Right lobe of liver (tissue), 6 donors: Measurements from ENCODE around the gene SST. TPM values are rescaled to one million over a fixed set of nuclear protein-coding genes. Genes with fewer than 3 reads are reported as not detected.
A peak's percentile ranks its signal among the peaks of the same experiment; 100 is the strongest.

Experiments used
- ATAC-seq, 4 donors: fragments of 200-7000 bp; cut with Tn5 transposase; one replicate each; pipeline ENCODE4 v1.9.1; 2020; ENCODE audit warnings: mild to moderate bottlenecking in 4 of 4, moderate library complexity in 4 of 4
- DNase-seq, 3 donors: peaks; one replicate each; pipeline ENCODE4 v3.0.0-alpha.2; 2020
- H3K27ac ChIP-seq, 3 donors: fragments of 200-600 bp; one replicate each; pipeline ENCODE4 v1.8.0; 2022
- H3K27me3 ChIP-seq, 2 donors: fragments of 200-600 bp; one replicate each; pipeline ENCODE4 v1.8.0; 2022
- H3K36me3 ChIP-seq, 4 donors: fragments of 200-600 bp; sonication (generic) in 1 of 4; one replicate each; pipeline versions ENCODE4 v1.5.1 to v1.8.0; 2017 to 2022; ENCODE audit warnings: control low read depth in 1 of 4
- H3K4me1 ChIP-seq, 4 donors: fragments of 200-600 bp; sonication (generic) in 1 of 4; one replicate each; pipeline versions ENCODE4 v1.5.1 to v1.8.0; 2017 to 2022; ENCODE audit warnings: control low read depth in 1 of 4
- H3K4me3 ChIP-seq, 3 donors: fragments of 200-600 bp; one replicate each; pipeline ENCODE4 v1.8.0; 2022
- H3K9me3 ChIP-seq, 4 donors: fragments of 200-600 bp; sonication (generic) in 1 of 4; one replicate each; pipeline versions ENCODE4 v1.5.1 to v1.8.0; 2017 to 2022; ENCODE audit warnings: control low read depth in 1 of 4
- CTCF ChIP-seq, 4 donors: fragments of 200-600 bp in 3 of 4; fragments of 450-650 bp in 1 of 4; IDR thresholded peaks; one replicate each; pipeline versions ENCODE4 v1.5.1 to v1.8.0; 2016 to 2022; ENCODE audit warnings: antibody characterized with exemption in 4 of 4, mild to moderate bottlenecking in 2 of 4
- POLR2A ChIP-seq: fragments of 450-650 bp; IDR thresholded peaks from one replicate; pipeline ENCODE4 v1.6.1; 2017; ENCODE audit warnings: antibody characterized with exemption, mild to moderate bottlenecking
- WGBS: methylation state at CpG from one replicate; pipeline ENCODE4 v1.1.6; 2018; ENCODE audit warnings: low coverage, low lambda C conversion rate; ENCODE audit not compliant: insufficient coverage; ENCODE audit errors: missing lambda C conversion rate; 5-methylcytosine and 5-hydroxymethylcytosine counted together
- intact Hi-C, 2 donors: fragments of 100-400 bp; cut with DNase I; formaldehyde crosslinking; loops; one replicate each; pipeline versions ENCODE4 v1.11.2 to v1.14.1; 2022
- total RNA-seq, 6 experiments: library from RNA; depleted of rRNA in 2 of 6; stranded (reverse); fragments of >200 nt in 2 of 6; fragmentation: NEBNext Ultra II Directional in 3 of 6; extraction: Animal tissue kit (Norgen Biotek cat#: 25700) in 3 of 6; gene quantifications; one replicate each; pipeline versions ENCODE4 v1.1.0 to v1.2.4, GENCODE V29; 2016 to 2023
- donor health status: DM: no; HTN: yes; CAD: no.
- donor health status: DM: no; HTN: no; CAD: no.
- donor health status: DM: no; HTN: no; CAD: no.
- donor health status: DM: no; HTN: yes; CAD: no.
- donor health status: DM: no; HTN: yes; CAD: no.

Gene SST
- total RNA-seq, 6 experiments from 2014 or later = not detected

GRCh38 chr3:187642861-187643260 is 27.3 kb downstream of the SST start:
- 55% methylated on average over 5 of the region's 5 CpGs for WGBS
- Histone ChIP-seq H3K27me3 (no peaks in the 10 kb centered on the region), H3K9me3 (no peaks in the 10 kb centered on the region), H3K4me3 (no peak overlapping the region), H3K36me3 (no peaks in the 10 kb centered on the region), H3K4me1 (peaks cover 0 to 24% (median 9%) of the 10 kb centered on the region in 4 donors), H3K27ac (no peak overlapping the region)
- no peak for ATAC-seq
- no peak for DNase-seq
- TF ChIP-seq CTCF (IDR thresholded peaks at IDR 0.05) = no peak
- TF ChIP-seq POLR2A = no peak
- intact Hi-C loops = no loop called here

GRCh38 chr3:187641320-187642016 is 28.7 kb downstream of the SST start:
- ATAC-seq (peak; percentile 46 to 68 (median 52)), DNase-seq (no peak)
- 74% methylated on average over 2 of the region's 2 CpGs for WGBS
- H3K4me3 ChIP-seq = no peak overlapping the region
- TF ChIP-seq CTCF (IDR thresholded peaks at IDR 0.05) (no peak), POLR2A (no peak)
- H3K27me3 ChIP-seq = no peaks in the 10 kb centered on the region
- H3K9me3 ChIP-seq = no peaks in the 10 kb centered on the region
- no peaks in the 10 kb centered on the region for H3K36me3 ChIP-seq
- intact Hi-C loops = no loop called here
- H3K4me1 ChIP-seq = peaks cover 0 to 33% (median 9%) of the 10 kb centered on the region in 4 donors
- H3K27ac ChIP-seq = peak overlapping the region in 1 of 3 donors; percentile 48

- Histone ChIP-seq H3K4me3 (no peak overlapping the region), H3K27ac (peak overlapping the region in 1 of 3 donors; percentile 37), H3K36me3 (no peaks in the 10 kb centered on the region), H3K27me3 (no peaks in the 10 kb centered on the region), H3K9me3 (no peaks in the 10 kb centered on the region), H3K4me1 (peaks cover 0 to 39% (median 11%) of the 10 kb centered on the region in 4 donors)
- intact Hi-C loops = no loop called here
- peak in 1 of 4 donors; percentile 12 for ATAC-seq
- TF ChIP-seq POLR2A (no peak), CTCF (IDR thresholded peaks at IDR 0.05) (no peak)
- no peak for DNase-seq
- 24% methylated on average over 2 of the region's 2 CpGs for WGBS
Observed at GRCh38 chr3:187640569-187641059, 29.6 kb downstream of the SST start.

GRCh38 chr3:187639927-187640568 is 30.1 kb downstream of the SST start:
- no peak overlapping the region for H3K4me3 ChIP-seq
- no peak for TF ChIP-seq CTCF (IDR thresholded peaks at IDR 0.05)
- TF ChIP-seq POLR2A = no peak
- H3K36me3 ChIP-seq = no peaks in the 10 kb centered on the region
- peaks cover 0 to 39% (median 11%) of the 10 kb centered on the region in 4 donors for H3K4me1 ChIP-seq
- no peaks in the 10 kb centered on the region for H3K9me3 ChIP-seq
- ATAC-seq (peak; percentile 76 to 91 (median 85)), DNase-seq (peak in 1 of 3 donors; percentile 51)
- peak overlapping the region in 1 of 3 donors; percentile 9 for H3K27ac ChIP-seq
- no peaks in the 10 kb centered on the region for H3K27me3 ChIP-seq
- 26% methylated on average over 5 of the region's 5 CpGs for WGBS
- intact Hi-C loops = no loop called here
